AG04450 (cell line): ENCODE results near the gene RSBN1. TPM values are rescaled to one million over a fixed set of nuclear protein-coding genes. Genes with fewer than 3 reads are reported as not detected.

Source experiments
- CTCF ChIA-PET: fragments of 300-600, 350-600 bp; formaldehyde crosslinking; extraction: SDS; loops from one replicate; lab custom pipeline; 2022; ENCODE audit warnings: antibody characterized with exemption, inconsistent platforms; lab: Charles Lee
- POLR2A ChIA-PET: fragments of 350-600 bp; formaldehyde crosslinking; extraction: SDS; loops from one replicate; lab custom pipeline; 2021; ENCODE audit warnings: antibody characterized with exemption, inconsistent platforms; lab: Yijun Ruan, JAX
- DNase-seq: peaks from one replicate; pipeline ENCODE4 v3.0.0-alpha.2; 2011; ENCODE audit warnings: low read depth, low spot score
- H3K27ac ChIP-seq: one replicate; pipeline ENCODE4 v1.5.1; 2012; ENCODE audit warnings: low read depth, low read length, control low read depth
- H3K27me3 ChIP-seq: one replicate; pipeline ENCODE4 v1.6.0; 2012; ENCODE audit warnings: low read length; ENCODE audit not compliant: control insufficient read depth, insufficient read depth
- H3K4me3 ChIP-seq: 2 replicates; pipeline ENCODE4 v1.5.1; 2011; ENCODE audit warnings: mild to moderate bottlenecking, low read depth, low read length, control low read depth
- H3K9me3 ChIP-seq: 2 replicates; pipeline ENCODE4 v1.5.1; 2012; ENCODE audit warnings: low read length; ENCODE audit not compliant: control insufficient read depth, insufficient read depth
- polyA plus RNA-seq: library from polyadenylated mRNA; depleted of rRNA; stranded (reverse); fragments of >200 nt; gene quantifications from 2 replicates; pipeline ENCODE4 v1.2.3, GENCODE V29; 2011
- TF ChIP-seq, protein P1 (sequence below): IDR thresholded peaks from 2 replicates; pipeline ENCODE4 v1.5.1; 2011; ENCODE audit warnings: low read depth, low read length, control low read depth, inconsistent platforms

RSBN1 gene
- polyA plus RNA-seq, 1 experiment = 12.2 TPM

DNA sequence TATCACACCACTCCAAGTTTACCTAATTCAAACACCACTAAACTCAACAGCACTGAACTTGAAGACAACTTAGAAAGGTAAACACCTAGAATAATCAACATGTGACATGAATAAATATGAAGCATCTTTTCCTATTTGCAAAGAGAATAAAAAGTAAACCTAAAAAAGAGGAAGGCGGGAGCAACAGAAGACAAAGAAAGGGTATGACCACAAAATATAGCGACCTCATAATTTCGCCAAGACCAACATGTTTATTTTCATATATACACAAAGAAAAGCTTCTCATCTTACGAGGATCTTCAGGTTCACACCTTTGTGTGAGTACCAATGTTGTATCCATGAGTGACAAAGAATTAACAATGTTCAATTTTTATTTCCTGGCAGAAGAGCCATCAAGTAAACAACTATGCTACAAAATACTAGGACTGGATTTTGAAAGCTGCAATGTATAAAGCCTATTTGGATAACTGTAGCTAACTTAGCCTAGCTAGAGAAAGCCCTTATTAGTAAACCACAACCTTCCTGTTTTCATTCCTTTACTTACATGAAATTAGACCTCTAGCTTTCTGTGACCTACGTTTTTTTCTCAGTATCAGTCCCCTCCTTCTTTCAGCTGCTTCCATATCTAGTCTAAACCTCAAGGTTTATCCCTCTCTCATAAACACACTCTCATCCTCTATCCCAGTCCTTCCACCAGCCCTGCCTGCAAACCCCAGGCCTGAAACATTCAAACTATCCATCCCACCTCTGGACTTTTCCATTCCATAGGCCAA lies 31.7 kb downstream of the RSBN1 start:
- Histone ChIP-seq H3K27ac (no peak overlapping the region), H3K27me3 (no peaks in the 10 kb centered on the region), H3K4me3 (no peak overlapping the region), H3K9me3 (no peaks in the 10 kb centered on the region)
- TF ChIP-seq, protein P1, sequence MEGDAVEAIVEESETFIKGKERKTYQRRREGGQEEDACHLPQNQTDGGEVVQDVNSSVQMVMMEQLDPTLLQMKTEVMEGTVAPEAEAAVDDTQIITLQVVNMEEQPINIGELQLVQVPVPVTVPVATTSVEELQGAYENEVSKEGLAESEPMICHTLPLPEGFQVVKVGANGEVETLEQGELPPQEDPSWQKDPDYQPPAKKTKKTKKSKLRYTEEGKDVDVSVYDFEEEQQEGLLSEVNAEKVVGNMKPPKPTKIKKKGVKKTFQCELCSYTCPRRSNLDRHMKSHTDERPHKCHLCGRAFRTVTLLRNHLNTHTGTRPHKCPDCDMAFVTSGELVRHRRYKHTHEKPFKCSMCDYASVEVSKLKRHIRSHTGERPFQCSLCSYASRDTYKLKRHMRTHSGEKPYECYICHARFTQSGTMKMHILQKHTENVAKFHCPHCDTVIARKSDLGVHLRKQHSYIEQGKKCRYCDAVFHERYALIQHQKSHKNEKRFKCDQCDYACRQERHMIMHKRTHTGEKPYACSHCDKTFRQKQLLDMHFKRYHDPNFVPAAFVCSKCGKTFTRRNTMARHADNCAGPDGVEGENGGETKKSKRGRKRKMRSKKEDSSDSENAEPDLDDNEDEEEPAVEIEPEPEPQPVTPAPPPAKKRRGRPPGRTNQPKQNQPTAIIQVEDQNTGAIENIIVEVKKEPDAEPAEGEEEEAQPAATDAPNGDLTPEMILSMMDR = no peak
- CTCF ChIA-PET = interaction anchor here (1.3 kb wide), 1 partner anchor 641 kb away, joined by 4 read pairs; no protein-coding TSS in a partner anchor
- POLR2A ChIA-PET = no interaction called here
- no peak for DNase-seq

- H3K9me3 ChIP-seq = no peaks in the 10 kb centered on the region
- no peaks in the 10 kb centered on the region for H3K27me3 ChIP-seq
- H3K27ac ChIP-seq = no peak overlapping the region
- ChIA-PET CTCF (no interaction called here), POLR2A (no interaction called here)
- TF ChIP-seq, protein P1 = no peak
- H3K4me3 ChIP-seq = no peak overlapping the region
- no peak for DNase-seq
These were observed 32.7 kb downstream of the RSBN1 start for GRCh38 chr1:113779542-113779941.

- ChIA-PET POLR2A (no interaction called here), CTCF (no interaction called here)
- Histone ChIP-seq H3K27me3 (no peaks in the 10 kb centered on the region), H3K4me3 (no peak overlapping the region), H3K27ac (no peak overlapping the region), H3K9me3 (no peaks in the 10 kb centered on the region)
- DNase-seq = no peak
- TF ChIP-seq, protein P1 = no peak
These were observed 34.7 kb downstream of the RSBN1 start for GRCh38 chr1:113777561-113777960.

- Histone ChIP-seq H3K9me3 (no peaks in the 10 kb centered on the region), H3K27ac (no peak overlapping the region), H3K27me3 (no peaks in the 10 kb centered on the region), H3K4me3 (no peak overlapping the region)
- DNase-seq = no peak
- POLR2A ChIA-PET = no interaction called here
- CTCF ChIA-PET = interaction anchor here (0.6 kb wide), 1 partner anchor 549 kb away, joined by 4 read pairs; no protein-coding TSS in a partner anchor
- TF ChIP-seq, protein P1 = no peak
These were observed 42.2 kb downstream of the RSBN1 start for GRCh38 chr1:113770031-113770430.

DNA sequence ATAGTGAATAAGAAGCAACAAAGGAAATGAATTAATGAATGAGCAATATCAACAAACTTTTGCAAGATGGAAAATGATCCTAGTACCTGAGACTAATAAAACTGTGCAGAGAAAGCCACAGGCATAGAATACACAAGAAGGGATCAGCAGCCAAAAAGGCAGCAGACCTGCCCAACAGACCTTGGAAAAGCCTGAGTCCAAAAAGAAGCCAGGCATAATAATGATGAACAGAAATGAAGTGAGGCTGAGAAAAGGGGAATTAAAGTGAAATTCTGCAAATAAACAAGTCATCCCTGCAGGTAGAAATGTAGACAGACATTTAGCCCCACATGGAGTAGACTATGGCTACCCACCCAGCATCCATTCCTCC lies 42.7 kb downstream of the RSBN1 start:
- POLR2A ChIA-PET = no interaction called here

More for the DNA sequence above, 42.7 kb downstream of the RSBN1 start:
- no peak for DNase-seq
- H3K4me3 ChIP-seq = no peak overlapping the region
- TF ChIP-seq, protein P1 = no peak
- CTCF ChIA-PET = no interaction called here
- H3K9me3 ChIP-seq = no peaks in the 10 kb centered on the region
- H3K27me3 ChIP-seq = no peaks in the 10 kb centered on the region
- no peak overlapping the region for H3K27ac ChIP-seq
